ENCODE results near the gene ANGPTL8.

DNA sequence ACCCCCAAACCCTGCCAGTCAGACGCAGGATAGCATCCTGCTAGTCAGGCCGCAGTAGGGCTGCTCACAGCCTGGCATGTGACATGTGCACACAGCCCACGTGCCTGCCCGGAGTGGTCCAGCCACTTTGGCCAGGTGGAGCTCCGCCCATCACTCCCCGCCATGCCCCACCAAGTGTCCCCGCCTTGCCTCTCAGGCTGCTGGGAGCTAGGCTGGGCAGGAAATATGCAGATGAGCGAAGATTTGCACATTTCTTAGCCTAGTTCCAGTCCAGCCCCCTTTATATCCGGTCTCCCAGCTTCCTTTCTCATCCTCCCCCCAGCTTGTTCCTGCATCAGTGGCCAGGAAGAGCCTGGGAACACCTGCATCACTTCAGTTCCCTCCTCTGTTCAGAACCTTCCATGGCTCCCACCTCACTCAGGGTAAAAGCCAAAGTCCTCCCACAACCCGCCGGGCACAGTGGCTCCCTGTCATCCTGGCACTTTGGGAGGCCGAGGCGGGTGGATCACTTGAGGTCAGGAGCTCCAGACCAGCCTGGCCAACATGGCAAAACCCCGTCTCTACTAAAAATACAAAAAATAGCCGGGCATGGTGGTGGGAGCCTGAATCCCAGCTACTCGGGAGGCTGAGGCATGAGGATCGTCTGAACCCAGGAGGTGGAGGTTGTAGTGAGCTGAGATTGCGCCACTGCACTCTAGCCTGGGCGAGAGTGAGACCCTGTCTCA is 25.2 kb downstream of the ANGPTL8 start:
- TF ChIP-seq, protein P1, sequence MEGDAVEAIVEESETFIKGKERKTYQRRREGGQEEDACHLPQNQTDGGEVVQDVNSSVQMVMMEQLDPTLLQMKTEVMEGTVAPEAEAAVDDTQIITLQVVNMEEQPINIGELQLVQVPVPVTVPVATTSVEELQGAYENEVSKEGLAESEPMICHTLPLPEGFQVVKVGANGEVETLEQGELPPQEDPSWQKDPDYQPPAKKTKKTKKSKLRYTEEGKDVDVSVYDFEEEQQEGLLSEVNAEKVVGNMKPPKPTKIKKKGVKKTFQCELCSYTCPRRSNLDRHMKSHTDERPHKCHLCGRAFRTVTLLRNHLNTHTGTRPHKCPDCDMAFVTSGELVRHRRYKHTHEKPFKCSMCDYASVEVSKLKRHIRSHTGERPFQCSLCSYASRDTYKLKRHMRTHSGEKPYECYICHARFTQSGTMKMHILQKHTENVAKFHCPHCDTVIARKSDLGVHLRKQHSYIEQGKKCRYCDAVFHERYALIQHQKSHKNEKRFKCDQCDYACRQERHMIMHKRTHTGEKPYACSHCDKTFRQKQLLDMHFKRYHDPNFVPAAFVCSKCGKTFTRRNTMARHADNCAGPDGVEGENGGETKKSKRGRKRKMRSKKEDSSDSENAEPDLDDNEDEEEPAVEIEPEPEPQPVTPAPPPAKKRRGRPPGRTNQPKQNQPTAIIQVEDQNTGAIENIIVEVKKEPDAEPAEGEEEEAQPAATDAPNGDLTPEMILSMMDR (IDR thresholded peaks at IDR 0.05; ENCODE audit: low read depth, low read length) = no peak
- no peak for TF ChIP-seq EZH2phosphoT487 (IDR thresholded peaks at IDR 0.05; ENCODE audit: low read depth)
